Upper lobe of left lung (tissue), 6 donors: Measurements from ENCODE around the gene TSPAN32. TPM values are rescaled to one million over a fixed set of nuclear protein-coding genes. Genes with fewer than 3 reads are reported as not detected.

Experiments used
- ATAC-seq, 2 donors: fragments of 200-7000 bp; cut with Tn5 transposase; one replicate each; pipeline ENCODE4 v1.9.1; 2022; ENCODE audit warnings: mild to moderate bottlenecking in 2 of 2, moderate library complexity in 2 of 2; ENCODE audit not compliant: low FRiP score in 2 of 2
- DNase-seq, 2 donors: peaks; one replicate each; pipeline ENCODE4 v3.0.0-alpha.2; 2019 to 2020
- H3K27ac ChIP-seq, 4 donors: fragments of 200-600 bp; sonication (generic); one replicate each; pipeline ENCODE4 v1.5.1; 2016 to 2019
- H3K27me3 ChIP-seq, 4 donors: fragments of 200-600 bp; sonication (generic); one replicate each; pipeline ENCODE4 v1.5.1; 2017 to 2019
- H3K36me3 ChIP-seq, 4 donors: fragments of 200-600 bp; sonication (generic); one replicate each; pipeline ENCODE4 v1.5.1; 2016 to 2019
- H3K4me1 ChIP-seq, 4 donors: fragments of 200-600 bp; sonication (generic); one replicate each; pipeline ENCODE4 v1.5.1; 2018 to 2019
- H3K4me3 ChIP-seq, 4 donors: fragments of 200-600 bp; sonication (generic); one replicate each; pipeline ENCODE4 v1.5.1; 2017 to 2019; ENCODE audit warnings: mild to moderate bottlenecking in 2 of 4, moderate library complexity in 1 of 4
- H3K9me3 ChIP-seq, 4 donors: fragments of 200-600 bp; sonication (generic); one replicate each; pipeline ENCODE4 v1.5.1; 2018 to 2019
- CTCF ChIP-seq, 6 experiments: fragments of 450-650 bp in 4 of 6; fragments of 200-600 bp in 2 of 6; sonication (generic) in 2 of 6; IDR thresholded peaks; one replicate each; pipeline ENCODE4 v1.5.1; 2016 to 2019; ENCODE audit warnings: antibody characterized with exemption in 6 of 6
- EP300 ChIP-seq, 4 donors: sonication (generic); formaldehyde crosslinking; IDR thresholded peaks; one replicate each; pipeline ENCODE4 v1.5.1; 2017; ENCODE audit warnings: antibody characterized with exemption in 4 of 4, control low read depth in 2 of 4
- POLR2A ChIP-seq, 4 donors: fragments of 450-650 bp; IDR thresholded peaks; one replicate each; pipeline ENCODE4 v1.5.1; 2016 to 2017; ENCODE audit warnings: antibody characterized with exemption in 4 of 4, mild to moderate bottlenecking in 2 of 4
- POLR2AphosphoS5 ChIP-seq, 2 donors: sonication (generic); formaldehyde crosslinking; IDR thresholded peaks; one replicate each; pipeline ENCODE4 v1.5.1; 2017; ENCODE audit warnings: antibody characterized with exemption in 2 of 2
- WGBS, 2 donors: methylation state at CpG; one replicate each; pipeline ENCODE4 v1.1.5; 2017 to 2018; 5-methylcytosine and 5-hydroxymethylcytosine counted together
- total RNA-seq, 6 donors: library from RNA; depleted of rRNA in 4 of 6; stranded (reverse); fragments of >200 nt in 4 of 6; gene quantifications; one replicate each; pipeline versions ENCODE4 v1.1.0 to v1.2.1, GENCODE V29; 2016 to 2021
- donor health status: DM: no; HTN: no; CAD: no; lungs with moderate emphysema.
- donor health status: DM: no; HTN: yes; CAD: no; lungs with severe emphysema.

TSPAN32 gene
- total RNA-seq, 6 donors from 2014 or later, result 3.1 to 16.4 (median 6.8) TPM

DNA sequence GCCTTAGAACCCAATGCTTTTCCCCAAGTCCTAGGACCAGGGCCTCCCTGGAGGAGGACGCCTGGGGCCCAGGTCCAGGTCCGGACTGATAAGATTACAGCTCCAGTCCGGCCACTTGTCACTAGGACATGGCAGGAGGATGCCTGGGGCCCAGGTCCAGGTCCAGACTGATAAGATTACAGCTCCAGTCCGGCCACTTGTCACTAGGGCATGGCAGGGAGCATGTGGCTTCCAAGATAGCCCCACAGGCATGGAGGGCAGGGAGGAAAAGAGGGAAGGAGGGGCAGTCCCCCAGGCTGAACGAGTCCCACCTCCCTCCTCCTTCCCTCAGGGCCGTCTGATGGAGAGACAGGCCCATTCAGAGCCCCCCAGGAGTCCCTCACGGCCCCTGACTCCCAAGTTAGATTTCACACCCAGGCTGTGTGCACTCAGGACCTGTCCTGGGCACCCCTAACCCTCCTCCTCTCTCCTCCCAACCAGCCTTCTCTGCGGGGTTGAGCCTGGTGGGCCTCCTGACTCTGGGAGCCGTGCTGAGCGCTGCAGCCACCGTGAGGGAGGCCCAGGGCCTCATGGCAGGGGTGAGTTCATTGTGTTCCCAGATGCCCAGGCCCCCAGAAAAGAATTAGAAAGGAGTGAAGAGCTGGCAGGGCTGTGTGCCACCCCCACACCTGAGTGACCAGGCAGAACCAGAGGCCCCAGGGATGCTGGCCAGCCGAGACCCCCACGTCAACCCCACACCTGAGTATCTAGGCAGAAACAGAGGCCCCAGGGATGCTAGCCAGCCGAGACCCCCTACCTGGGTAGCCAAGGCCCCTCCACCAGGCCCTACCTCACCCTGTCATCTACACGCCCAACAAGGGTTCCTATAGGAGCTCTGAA, 2.1 kb downstream of the TSPAN32 start:
- DNase-seq, result peak in 1 of 2 donors; percentile 46
- TF ChIP-seq EP300 (IDR thresholded peaks at IDR 0.05), result no peak
- no peak for TF ChIP-seq POLR2A (IDR thresholded peaks at IDR 0.05)
- no peak for TF ChIP-seq POLR2AphosphoS5 (IDR thresholded peaks at IDR 0.05)
- TF ChIP-seq CTCF (IDR thresholded peaks at IDR 0.05), result no peak
- H3K36me3 ChIP-seq, result no peaks in the 10 kb centered on the region
- no peak overlapping the region for H3K4me3 ChIP-seq
- peak overlapping the region; percentile 19 to 93 (median 85) for H3K27ac ChIP-seq
- 56 to 59% methylated on average over 13 to 15 of the region's 15 CpGs for WGBS, 2 donors
- H3K27me3 ChIP-seq, result no peaks in the 10 kb centered on the region
- H3K4me1 ChIP-seq, result peaks cover 47 to 75% (median 55%) of the 10 kb centered on the region in 4 donors
- no peak for ATAC-seq
- H3K9me3 ChIP-seq, result no peaks in the 10 kb centered on the region

DNA sequence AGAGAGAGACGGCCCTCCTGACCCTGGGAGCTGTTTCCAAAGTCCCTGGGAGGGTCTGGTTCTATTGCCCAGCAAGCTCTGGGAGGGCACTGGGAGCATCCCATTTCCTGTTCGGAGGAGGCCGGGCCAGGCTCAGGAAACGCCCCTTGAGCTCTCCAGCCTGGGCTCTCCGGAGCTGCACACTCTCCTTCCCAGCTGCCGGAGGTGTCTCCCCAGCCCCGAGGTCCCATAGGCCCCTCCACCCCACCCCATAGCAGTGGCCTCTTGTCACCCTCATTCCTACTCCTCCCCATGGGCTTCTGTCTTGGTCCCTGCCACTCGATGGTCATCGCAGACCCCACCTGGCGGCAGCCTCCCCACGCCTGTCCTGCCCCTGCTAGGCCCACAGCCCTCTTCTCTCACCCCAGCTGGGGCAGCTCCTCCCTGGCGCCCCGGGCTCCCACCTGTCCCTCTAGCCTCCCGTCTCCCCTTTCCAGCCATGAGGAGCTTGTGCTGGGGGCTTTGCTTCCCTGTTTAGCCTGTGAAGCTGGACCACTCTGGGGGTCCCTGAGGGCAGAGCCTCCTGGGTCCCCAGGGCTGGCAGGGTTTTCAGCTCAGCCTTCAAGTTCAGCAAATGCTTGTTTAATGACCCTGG, 2.8 kb downstream of the TSPAN32 start:
- Histone ChIP-seq H3K36me3 (no peaks in the 10 kb centered on the region), H3K27ac (peak overlapping the region; percentile 63 to 93 (median 85)), H3K4me3 (peak overlapping the region in 1 of 4 donors; percentile 0), H3K9me3 (no peaks in the 10 kb centered on the region), H3K27me3 (no peaks in the 10 kb centered on the region), H3K4me1 (peaks cover 47 to 72% (median 55%) of the 10 kb centered on the region in 4 donors)
- no peak for ATAC-seq
- DNase-seq, result peak in 1 of 2 donors; percentile 69
- 57 to 63% methylated on average over 11 to 14 of the region's 14 CpGs for WGBS, 2 donors
- no peak for TF ChIP-seq POLR2A (IDR thresholded peaks at IDR 0.05)

DNA sequence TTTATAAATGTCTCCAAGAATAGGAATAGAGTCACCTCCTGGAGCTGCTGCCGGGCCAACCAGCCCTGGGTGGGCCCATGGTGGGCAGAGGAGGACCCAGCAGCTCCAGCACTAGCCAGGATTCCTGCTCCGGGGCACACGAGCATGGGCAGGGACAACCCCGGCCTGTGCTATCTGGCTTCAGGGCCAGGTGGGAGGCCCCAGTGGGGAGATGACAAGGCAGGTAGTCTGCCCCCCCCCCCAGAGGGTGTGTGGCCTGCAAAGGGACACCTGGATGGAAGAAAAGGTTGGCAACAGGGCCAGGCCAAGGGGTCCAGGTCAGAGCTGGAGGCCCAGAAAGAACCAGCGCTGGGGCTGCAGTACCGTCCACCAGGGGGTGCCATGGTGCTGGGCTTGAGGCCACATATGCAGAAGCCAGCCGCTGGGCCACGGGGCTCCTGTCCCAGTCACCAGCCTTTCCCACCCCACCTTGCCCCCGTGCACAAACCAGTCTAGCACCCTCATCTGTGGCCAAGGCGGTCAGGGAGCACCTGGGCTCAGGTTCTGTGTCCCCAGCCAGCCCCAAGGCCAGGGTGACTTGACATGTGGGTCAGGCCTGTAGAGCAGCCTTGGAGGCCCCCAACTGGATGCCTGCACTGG, 3.4 kb downstream of the TSPAN32 start:
- TF ChIP-seq EP300 (IDR thresholded peaks at IDR 0.05) (no peak), CTCF (IDR thresholded peaks at IDR 0.05) (peak; percentile 83 to 98 (median 96))
- no peaks in the 10 kb centered on the region for H3K36me3 ChIP-seq
- ATAC-seq (peak; percentile 81 to 85), DNase-seq (peak; percentile 91 to 94)
- no peaks in the 10 kb centered on the region for H3K9me3 ChIP-seq
- H3K4me1 ChIP-seq, result peaks cover 47 to 68% (median 54%) of the 10 kb centered on the region in 4 donors
- H3K27me3 ChIP-seq, result no peaks in the 10 kb centered on the region
- WGBS, 2 donors, result 0 to 31% methylated on average over 2 to 10 of the region's 10 CpGs
- peak overlapping the region; percentile 63 to 93 (median 85) for H3K27ac ChIP-seq
- peak overlapping the region in 1 of 4 donors; percentile 4 for H3K4me3 ChIP-seq

DNA sequence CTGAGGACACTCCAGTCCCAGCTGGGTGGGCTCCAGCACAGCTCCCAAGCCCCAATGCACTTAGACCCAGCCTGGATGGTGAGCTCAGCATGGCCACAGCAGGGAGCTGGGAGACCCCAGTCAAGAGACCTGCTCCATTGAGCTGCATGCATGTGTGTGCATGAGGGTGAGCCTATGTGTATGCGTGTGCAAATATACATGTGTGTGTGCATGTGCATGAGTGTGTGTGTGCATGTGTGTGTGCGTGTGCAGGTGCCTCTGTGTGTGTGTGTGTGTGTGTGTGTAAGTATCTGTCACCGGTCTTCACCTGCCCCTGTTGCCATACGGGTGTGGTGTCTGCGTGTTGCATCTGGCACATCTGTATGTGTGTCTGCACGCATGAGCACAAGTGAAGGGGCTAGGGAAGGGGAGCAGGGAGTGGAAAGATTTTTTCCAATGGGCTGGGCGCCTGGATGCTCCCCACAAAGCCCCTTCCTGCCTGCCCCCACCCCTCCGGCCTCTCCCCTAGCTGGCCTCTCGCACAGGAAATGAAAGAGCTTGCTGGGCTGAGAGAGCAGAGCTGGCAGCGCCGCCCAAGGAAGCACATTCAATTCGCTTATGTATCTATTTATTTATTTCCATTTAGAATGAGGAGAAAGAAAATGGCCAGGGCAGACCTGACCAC, 4.1 kb downstream of the TSPAN32 start:
- Histone ChIP-seq H3K27ac (peak overlapping the region; percentile 63 to 93 (median 85)), H3K4me3 (peak overlapping the region in 2 of 4 donors; percentile 4 to 15), H3K4me1 (peaks cover 47 to 62% (median 51%) of the 10 kb centered on the region in 4 donors), H3K9me3 (no peaks in the 10 kb centered on the region), H3K27me3 (no peaks in the 10 kb centered on the region), H3K36me3 (no peaks in the 10 kb centered on the region)
- ATAC-seq, result peak in 1 of 2 donors; percentile 2
- peak in 1 of 2 donors; percentile 22 for DNase-seq
- TF ChIP-seq POLR2A (IDR thresholded peaks at IDR 0.05) (no peak), POLR2AphosphoS5 (IDR thresholded peaks at IDR 0.05) (peak in 1 of 2 donors; percentile 9), CTCF (IDR thresholded peaks at IDR 0.05) (no peak), EP300 (IDR thresholded peaks at IDR 0.05) (no peak)
- 22 to 34% methylated on average over 7 to 12 of the region's 12 CpGs for WGBS, 2 donors
